Naive thymus-derived CD4-positive, alpha-beta T cell (primary cell): ENCODE data around the gene MYLIP. TPM values are rescaled to one million over a fixed set of nuclear protein-coding genes. Genes with fewer than 3 reads are reported as not detected.

Experiments
- ATAC-seq: fragments of 150-1000 bp; cut with Tn5 transposase; 2 replicates; pipeline ENCODE4 v1.10.0; 2021; ENCODE audit warnings: mild to moderate bottlenecking, moderate library complexity
- CTCF ChIA-PET: fragments of 350-600 bp; sonication (Branson Sonifier 250); formaldehyde crosslinking; loops from one replicate; lab custom pipeline; 2021; ENCODE audit warnings: antibody characterized with exemption; lab: Charles Lee
- POLR2A ChIA-PET: fragments of 350-600 bp; sonication (Branson Sonifier 250); formaldehyde crosslinking; loops from one replicate; lab custom pipeline; 2021; ENCODE audit warnings: antibody characterized with exemption, inconsistent platforms; lab: Charles Lee
- DNase-seq, 9 donors: peaks; one replicate each; pipeline versions ENCODE4 v3.0.0 to v3.0.0-alpha.2; 2020 to 2022; ENCODE audit warnings: mixed read lengths in 1 of 9
- H3K27ac ChIP-seq: one replicate; pipeline ENCODE4 v1.7.0; 2013; ENCODE audit warnings: mild to moderate bottlenecking, low read depth, low read length, moderate library complexity
- H3K27me3 ChIP-seq, 2 donors: one replicate each; pipeline ENCODE4 v1.7.0; 2013; ENCODE audit warnings: low read length in 2 of 2, mild to moderate bottlenecking in 2 of 2, moderate library complexity in 2 of 2; ENCODE audit not compliant: control insufficient read depth in 2 of 2, insufficient read depth in 2 of 2
- H3K36me3 ChIP-seq, 3 experiments: 1 replicate in 2 of 3; 2 replicates in 1 of 3; pipeline ENCODE4 v1.7.0; 2013; ENCODE audit warnings: low read length in 3 of 3, mild to moderate bottlenecking in 3 of 3, moderate library complexity in 1 of 3; ENCODE audit not compliant: insufficient read depth in 3 of 3, control insufficient read depth in 2 of 3
- H3K4me1 ChIP-seq, 2 donors: one replicate each; pipeline ENCODE4 v1.7.0; 2013; ENCODE audit warnings: low read length in 2 of 2, mild to moderate bottlenecking in 2 of 2, moderate library complexity in 1 of 2; ENCODE audit not compliant: control insufficient read depth in 2 of 2, insufficient read depth in 2 of 2
- H3K4me3 ChIP-seq: 2 replicates; pipeline ENCODE4 v1.7.0; 2013; ENCODE audit warnings: mild to moderate bottlenecking, low read length
- H3K9me3 ChIP-seq, 3 experiments: 1 replicate in 2 of 3; 2 replicates in 1 of 3; pipeline ENCODE4 v1.7.0; 2013; ENCODE audit warnings: low read length in 3 of 3; ENCODE audit not compliant: control insufficient read depth in 2 of 3
- H3K27ac Mint-ChIP-seq, 9 donors: one replicate each; pipeline ENCODE4 v1.8.0; 2020 to 2022; ENCODE audit warnings: mixed read lengths in 9 of 9, mild to moderate bottlenecking in 8 of 9, moderate library complexity in 5 of 9, inconsistent platforms in 2 of 9
- H3K27me3 Mint-ChIP-seq, 5 donors: one replicate each; pipeline ENCODE4 v1.8.0; 2021 to 2022; ENCODE audit warnings: mixed read lengths in 5 of 5, mild to moderate bottlenecking in 1 of 5
- H3K36me3 Mint-ChIP-seq, 5 donors: one replicate each; pipeline ENCODE4 v1.8.0; 2020 to 2022; ENCODE audit warnings: mixed read lengths in 5 of 5, mild to moderate bottlenecking in 3 of 5, inconsistent platforms in 1 of 5
- H3K4me1 Mint-ChIP-seq, 7 donors: one replicate each; pipeline ENCODE4 v1.8.0; 2020 to 2022; ENCODE audit warnings: mixed read lengths in 7 of 7, mild to moderate bottlenecking in 3 of 7, inconsistent platforms in 1 of 7
- H3K4me3 Mint-ChIP-seq, 10 donors: one replicate each; pipeline ENCODE4 v1.8.0; 2020 to 2022; ENCODE audit warnings: mild to moderate bottlenecking in 10 of 10, mixed read lengths in 10 of 10, moderate library complexity in 6 of 10, inconsistent platforms in 2 of 10
- H3K9me3 Mint-ChIP-seq, 11 donors: one replicate each; pipeline ENCODE4 v1.8.0; 2020 to 2022; ENCODE audit warnings: mixed read lengths in 11 of 11, mild to moderate bottlenecking in 4 of 11, inconsistent platforms in 1 of 11, moderate library complexity in 1 of 11
- intact Hi-C, 2 donors: fragments of 100-400 bp; cut with micrococcal nuclease; formaldehyde crosslinking; loops; one replicate each; pipeline ENCODE4 v1.15.1; 2023
- polyA plus RNA-seq, 2 donors: library from polyadenylated mRNA; unstranded; fragments of 300-500 nt; fragmentation: Illumina TruSeq; gene quantifications; one replicate each; pipeline ENCODE4 v1.2.3, GENCODE V29; 2021
- total RNA-seq, 6 experiments: library from RNA in 5 of 6; stranded (reverse) in 5 of 6; gene quantifications; 1 replicate in 5 of 6; 2 replicates in 1 of 6; pipeline ENCODE4 v1.2.3 and lab custom pipeline; 2021 to 2026

MYLIP gene
- total and polyA plus RNA-seq, 7 experiments from 2014 or later, result 17.8 to 215 (median 70.1) TPM

DNA sequence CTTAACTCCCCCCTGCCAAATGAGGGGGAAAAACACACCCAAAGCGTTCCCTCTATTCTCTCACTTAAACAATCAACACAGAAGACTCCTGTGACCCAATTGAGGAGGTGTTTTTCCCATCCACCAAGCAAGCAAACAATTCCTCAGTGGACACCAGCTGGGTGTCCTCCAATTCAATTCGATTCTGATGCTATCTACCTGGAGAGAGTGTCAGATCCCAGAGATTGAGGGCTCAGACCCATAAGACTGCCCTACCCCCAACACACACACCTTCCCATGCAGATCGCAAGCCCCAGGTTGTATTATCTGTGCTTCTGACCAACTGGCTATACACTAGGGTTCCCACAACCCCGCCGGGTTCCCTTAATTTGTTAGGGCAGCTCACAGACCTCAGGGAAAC lies 36.8 kb downstream of the MYLIP start:
- ChIA-PET CTCF (no interaction called here), POLR2A (interaction anchor here (0.7 kb wide), 1 partner anchor 14 kb away, joined by 4 read pairs; no protein-coding TSS in a partner anchor)
- Histone ChIP-seq H3K9me3 (no peaks in the 10 kb centered on the region), H3K27me3 (no peaks in the 10 kb centered on the region), H3K4me3 (no peak overlapping the region), H3K4me1 (peaks cover 11 to 15% of the 10 kb centered on the region in 2 donors), H3K27ac (no peak overlapping the region), H3K36me3 (no peaks in the 10 kb centered on the region)
- Mint-ChIP-seq H3K4me3 (no peak overlapping the region), H3K36me3 (peaks cover 0 to 4% (median 0%) of the 10 kb centered on the region in 5 donors), H3K4me1 (peaks cover 19 to 44% (median 39%) of the 10 kb centered on the region in 7 donors), H3K27ac (no peak overlapping the region), H3K9me3 (peaks cover 0 to 3% (median 0%) of the 10 kb centered on the region in 11 donors), H3K27me3 (peaks cover 0 to 35% (median 0%) of the 10 kb centered on the region in 5 donors)
- DNase-seq, result no peak
- intact Hi-C loops, result no loop called here
- no peak for ATAC-seq

DNA sequence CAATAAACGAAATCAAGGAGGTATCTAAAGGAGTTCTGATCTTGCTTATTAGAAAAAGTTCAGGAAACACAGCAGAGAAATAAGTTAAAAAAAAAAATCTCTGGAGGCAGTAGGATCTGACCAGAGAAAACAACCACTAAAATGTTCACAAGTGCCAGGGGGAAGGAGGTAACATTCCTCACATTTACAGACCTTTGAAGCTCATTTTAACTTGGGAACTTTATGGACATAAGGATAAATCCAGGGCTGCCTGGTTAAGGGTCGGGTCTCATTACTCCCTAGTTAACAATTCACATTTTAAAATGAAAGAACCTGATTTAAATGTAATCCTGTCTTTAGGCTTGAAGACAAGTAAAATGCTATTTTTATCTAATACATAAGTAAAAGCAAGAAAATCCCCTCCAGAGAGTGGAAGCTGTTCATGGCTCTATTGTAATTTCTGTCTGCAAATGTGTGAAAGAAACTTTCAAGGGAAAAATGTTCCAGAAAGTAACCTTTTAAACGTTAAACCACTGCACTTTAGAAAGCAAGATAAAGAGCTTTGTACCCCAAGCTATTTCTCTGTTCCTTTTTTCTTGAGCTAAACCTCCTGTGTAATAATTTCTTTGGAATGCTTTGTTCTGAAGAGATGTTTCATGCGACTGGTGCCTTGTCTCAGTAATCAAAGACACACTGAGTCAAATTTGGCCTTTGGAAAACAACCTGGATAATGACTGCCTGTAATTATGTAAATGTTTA lies 38.2 kb downstream of the MYLIP start:
- CTCF ChIA-PET, result no interaction called here
- POLR2A ChIA-PET, result interaction anchor here (1.3 kb wide), 1 partner anchor 13 kb away, joined by 3 read pairs; no protein-coding TSS in a partner anchor

DNA sequence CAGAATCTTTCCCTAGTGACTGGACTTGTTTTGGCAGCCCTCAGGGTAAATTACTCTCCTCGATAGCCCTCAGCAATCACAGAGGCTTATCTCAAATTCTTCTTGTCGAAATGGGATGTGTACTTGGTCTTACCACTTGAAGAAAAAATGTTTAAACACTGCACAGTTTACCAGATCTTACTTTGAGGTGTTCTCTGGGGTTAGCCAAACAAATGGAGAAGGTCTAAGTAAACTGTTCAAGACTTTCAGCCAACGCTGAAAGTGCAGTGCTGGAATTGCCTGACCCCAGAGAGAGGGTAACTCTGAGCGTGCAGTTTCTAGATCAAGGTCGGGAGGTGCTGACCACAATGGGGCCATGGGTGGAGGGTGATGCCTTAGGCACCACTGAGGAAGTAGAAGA lies 39.2 kb downstream of the MYLIP start:
- Mint-ChIP-seq H3K9me3 (peaks cover 0 to 3% (median 0%) of the 10 kb centered on the region in 11 donors), H3K4me3 (peak overlapping the region in 1 of 10 donors; percentile 7), H3K36me3 (no peaks in the 10 kb centered on the region), H3K4me1 (peaks cover 14 to 40% (median 31%) of the 10 kb centered on the region in 7 donors), H3K27me3 (peaks cover 0 to 39% (median 0%) of the 10 kb centered on the region in 5 donors), H3K27ac (peak overlapping the region in 2 of 9 donors; percentile 18 to 68)
- POLR2A ChIA-PET, result no interaction called here
- Histone ChIP-seq H3K36me3 (no peaks in the 10 kb centered on the region), H3K4me3 (no peak overlapping the region), H3K4me1 (peaks cover 0 to 9% of the 10 kb centered on the region in 2 donors), H3K27me3 (no peaks in the 10 kb centered on the region), H3K9me3 (no peaks in the 10 kb centered on the region), H3K27ac (no peak overlapping the region)
- intact Hi-C loops, result no loop called here
- ATAC-seq (peak; percentile 57), DNase-seq (no peak)
- CTCF ChIA-PET, result no interaction called here

More for the DNA sequence above, 38.2 kb downstream of the MYLIP start:
- Histone ChIP-seq H3K27ac (no peak overlapping the region), H3K4me3 (no peak overlapping the region), H3K27me3 (no peaks in the 10 kb centered on the region), H3K9me3 (no peaks in the 10 kb centered on the region), H3K36me3 (no peaks in the 10 kb centered on the region), H3K4me1 (peaks cover 2 to 12% of the 10 kb centered on the region in 2 donors)
- peaks cover 0 to 39% (median 0%) of the 10 kb centered on the region in 5 donors for H3K27me3 Mint-ChIP-seq
- no peak overlapping the region for H3K4me3 Mint-ChIP-seq
- peaks cover 17 to 50% (median 40%) of the 10 kb centered on the region in 7 donors for H3K4me1 Mint-ChIP-seq
- peaks cover 0 to 3% (median 0%) of the 10 kb centered on the region in 11 donors for H3K9me3 Mint-ChIP-seq
- ATAC-seq (no peak), DNase-seq (no peak)
- no peaks in the 10 kb centered on the region for H3K36me3 Mint-ChIP-seq
- intact Hi-C loops, result no loop called here
- no peak overlapping the region for H3K27ac Mint-ChIP-seq

DNA sequence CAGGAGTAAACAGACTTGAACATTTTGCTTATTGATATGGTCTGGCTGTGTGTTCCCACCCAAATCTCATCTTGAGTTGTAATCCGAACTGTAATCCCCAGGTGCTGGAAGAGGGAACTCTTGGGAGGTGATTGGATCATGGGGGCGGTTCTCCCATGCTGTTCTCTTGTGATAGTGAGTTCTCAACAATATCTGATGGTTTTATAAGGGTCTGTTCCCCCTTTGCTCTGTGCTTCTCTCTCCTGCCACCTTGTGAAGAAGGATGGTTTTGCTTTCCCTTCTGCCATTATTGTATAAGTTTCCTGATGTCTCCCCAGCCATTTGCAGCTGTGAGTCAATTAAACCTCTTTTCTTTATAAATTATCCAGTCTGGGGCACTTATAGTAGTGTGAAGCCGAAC lies 40.0 kb downstream of the MYLIP start:
- Histone ChIP-seq H3K27ac (no peak overlapping the region), H3K27me3 (no peaks in the 10 kb centered on the region), H3K4me3 (no peak overlapping the region), H3K36me3 (no peaks in the 10 kb centered on the region), H3K9me3 (no peaks in the 10 kb centered on the region), H3K4me1 (peaks cover 0 to 9% of the 10 kb centered on the region in 2 donors)
- Mint-ChIP-seq H3K9me3 (peaks cover 0 to 3% (median 0%) of the 10 kb centered on the region in 11 donors), H3K27me3 (peaks cover 0 to 39% (median 0%) of the 10 kb centered on the region in 5 donors), H3K36me3 (no peaks in the 10 kb centered on the region), H3K27ac (peak overlapping the region in 1 of 9 donors; percentile 7), H3K4me1 (peaks cover 9 to 34% (median 26%) of the 10 kb centered on the region in 7 donors), H3K4me3 (peak overlapping the region in 1 of 10 donors; percentile 7)
- intact Hi-C loops, result no loop called here
- ATAC-seq (peak; percentile 41), DNase-seq (no peak)
- ChIA-PET CTCF (interaction anchor here (1.6 kb wide), 1 partner anchor 11 kb away, joined by 4 read pairs; no protein-coding TSS in a partner anchor), POLR2A (interaction anchor here (1.1 kb wide), 1 partner anchor 11 kb away, joined by 3 read pairs; no protein-coding TSS in a partner anchor)

DNA sequence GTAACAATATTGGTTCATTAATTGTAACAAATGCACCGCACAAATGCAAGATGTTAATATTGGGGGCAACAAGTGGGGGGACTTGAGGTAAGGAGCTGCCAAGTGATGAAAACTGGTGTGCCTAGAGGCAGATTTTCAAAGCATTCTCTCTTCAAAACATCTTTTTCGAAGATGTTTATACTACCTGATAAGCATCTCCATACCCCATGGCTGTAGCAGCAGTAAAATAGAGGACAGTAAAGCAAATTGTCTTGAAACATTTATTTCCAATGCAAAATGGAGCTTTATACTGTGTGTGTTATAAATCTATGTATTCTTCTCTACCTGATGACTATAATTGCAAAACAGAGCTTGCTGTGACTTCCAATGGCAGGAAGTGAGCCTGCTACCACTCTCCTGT lies 42.5 kb downstream of the MYLIP start:
- DNase-seq, result no peak

DNA sequence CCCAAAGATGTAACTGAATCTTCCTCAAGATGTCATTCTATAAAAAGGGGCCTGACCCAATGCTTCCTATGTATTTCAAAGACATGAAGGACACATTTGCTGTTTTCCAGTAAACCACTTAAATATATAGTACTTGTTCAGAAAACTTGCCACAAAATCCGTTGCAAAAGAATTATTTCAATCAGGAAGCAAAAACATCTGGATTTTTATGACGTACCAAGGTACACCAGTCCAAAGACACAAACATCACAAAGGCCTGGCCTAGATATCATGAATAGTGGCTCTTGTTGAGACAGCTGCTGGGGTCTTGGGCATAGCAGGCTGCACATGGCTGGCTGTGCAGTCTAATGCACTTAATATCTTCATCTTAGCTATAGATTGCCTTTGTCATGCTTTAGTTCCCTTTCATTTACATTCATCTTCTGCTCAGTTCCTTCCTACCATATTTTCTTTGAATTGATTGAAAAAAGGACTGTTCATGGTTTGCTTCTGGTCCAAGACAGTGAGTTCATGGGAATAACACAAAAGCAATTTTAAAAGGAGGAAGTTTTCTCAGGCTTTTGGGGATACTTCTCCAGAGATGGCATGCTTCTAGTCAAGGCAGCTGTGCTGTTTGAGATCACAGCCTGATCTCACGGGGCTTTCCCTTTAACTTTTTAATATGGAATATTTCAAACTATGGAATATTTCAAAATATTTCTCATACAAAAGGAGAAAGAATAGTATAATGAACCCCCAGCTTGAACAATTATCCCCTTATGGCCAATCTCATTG lies 44.5 kb downstream of the MYLIP start:
- Histone ChIP-seq H3K27me3 (no peaks in the 10 kb centered on the region), H3K4me1 (peaks cover 4 to 7% of the 10 kb centered on the region in 2 donors), H3K36me3 (no peaks in the 10 kb centered on the region), H3K9me3 (no peaks in the 10 kb centered on the region), H3K27ac (no peak overlapping the region), H3K4me3 (no peak overlapping the region)
- Mint-ChIP-seq H3K27ac (no peak overlapping the region), H3K9me3 (peaks cover 0 to 21% (median 2%) of the 10 kb centered on the region in 11 donors), H3K27me3 (peaks cover 0 to 19% (median 0%) of the 10 kb centered on the region in 5 donors), H3K4me3 (no peak overlapping the region), H3K36me3 (peaks cover 0 to 10% (median 0%) of the 10 kb centered on the region in 5 donors), H3K4me1 (peaks cover 8 to 42% (median 34%) of the 10 kb centered on the region in 7 donors)
- intact Hi-C loops, result no loop called here
- ChIA-PET POLR2A (no interaction called here), CTCF (no interaction called here)
- no peak for DNase-seq
- no peak for ATAC-seq

More for the DNA sequence above, 42.5 kb downstream of the MYLIP start:
- no peak for ATAC-seq
- no peak overlapping the region for H3K4me3 ChIP-seq
- H3K9me3 ChIP-seq, result no peaks in the 10 kb centered on the region
- intact Hi-C loops, result no loop called here
- H3K27me3 ChIP-seq, result no peaks in the 10 kb centered on the region
- H3K27ac ChIP-seq, result no peak overlapping the region
- H3K27me3 Mint-ChIP-seq, result peaks cover 0 to 31% (median 0%) of the 10 kb centered on the region in 5 donors
- ChIA-PET POLR2A (no interaction called here), CTCF (interaction anchor here (0.7 to 1.0 kb wide), 2 partner anchors 12 to 41 kb away, joined by 3 to 4 read pairs; no protein-coding TSS in a partner anchor)
- H3K36me3 ChIP-seq, result no peaks in the 10 kb centered on the region
- H3K36me3 Mint-ChIP-seq, result peaks cover 0 to 3% (median 0%) of the 10 kb centered on the region in 5 donors
- H3K4me1 Mint-ChIP-seq, result peaks cover 12 to 46% (median 37%) of the 10 kb centered on the region in 7 donors
- H3K4me1 ChIP-seq, result peaks cover 7 to 9% of the 10 kb centered on the region in 2 donors
- H3K9me3 Mint-ChIP-seq, result peaks cover 0 to 4% (median 0%) of the 10 kb centered on the region in 11 donors
- H3K4me3 Mint-ChIP-seq, result no peak overlapping the region
- no peak overlapping the region for H3K27ac Mint-ChIP-seq
